Mucosa of rectum (tissue), 2 donors: ENCODE results near the gene ANKRD31.

Source experiments
- H3K27ac ChIP-seq, 2 donors: one replicate each; pipeline ENCODE4 v1.7.0; 2013; ENCODE audit warnings: inconsistent platforms in 2 of 2, low read depth in 2 of 2, low read length in 2 of 2
- H3K27me3 ChIP-seq, 2 donors: one replicate each; pipeline ENCODE4 v1.7.0; 2013; ENCODE audit warnings: low read length in 2 of 2; ENCODE audit not compliant: control insufficient read depth in 2 of 2, insufficient read depth in 2 of 2
- H3K36me3 ChIP-seq, 2 donors: one replicate each; pipeline ENCODE4 v1.7.0; 2013; ENCODE audit warnings: low read length in 2 of 2; ENCODE audit not compliant: control insufficient read depth in 2 of 2, insufficient read depth in 2 of 2
- H3K4me1 ChIP-seq, 2 donors: one replicate each; pipeline ENCODE4 v1.7.0; 2013; ENCODE audit warnings: low read length in 2 of 2, mild to moderate bottlenecking in 1 of 2; ENCODE audit not compliant: control insufficient read depth in 2 of 2, insufficient read depth in 2 of 2
- H3K4me3 ChIP-seq, 2 donors: one replicate each; pipeline ENCODE4 v1.7.0; 2013; ENCODE audit warnings: low read length in 2 of 2
- H3K9ac ChIP-seq, 2 donors: one replicate each; pipeline ENCODE4 v1.7.0; 2013; ENCODE audit warnings: low read length in 2 of 2, low read depth in 1 of 2, mild to moderate bottlenecking in 1 of 2
- H3K9me3 ChIP-seq, 2 donors: one replicate each; pipeline ENCODE4 v1.7.0; 2013; ENCODE audit warnings: low read length in 2 of 2; ENCODE audit not compliant: control insufficient read depth in 2 of 2
- donor health status: healthy.
- donor health status: Normal muscosa, but diverticular disease.

The ANKRD31 gene

DNA sequence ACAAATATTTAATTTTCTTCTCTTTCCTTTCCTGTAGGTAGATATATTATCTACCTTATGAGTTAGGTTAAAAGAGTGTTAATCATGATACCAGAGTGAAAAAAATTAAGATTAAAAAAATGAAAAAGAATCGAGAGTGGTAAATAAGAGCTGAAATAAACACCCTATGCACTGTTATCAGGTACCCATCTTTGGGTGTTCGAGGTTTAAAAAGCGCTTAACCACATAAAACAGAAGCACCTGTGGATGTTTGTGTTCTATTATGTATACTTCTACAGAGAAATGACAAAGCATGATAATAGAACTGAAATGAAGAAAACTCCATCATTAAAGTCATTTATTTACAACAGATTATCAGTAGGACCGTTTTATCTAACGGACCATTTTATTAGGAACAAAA is 158.7 kb downstream of the ANKRD31 start:
- no peaks in the 10 kb centered on the region for H3K4me1 ChIP-seq
- no peak overlapping the region for H3K4me3 ChIP-seq

DNA sequence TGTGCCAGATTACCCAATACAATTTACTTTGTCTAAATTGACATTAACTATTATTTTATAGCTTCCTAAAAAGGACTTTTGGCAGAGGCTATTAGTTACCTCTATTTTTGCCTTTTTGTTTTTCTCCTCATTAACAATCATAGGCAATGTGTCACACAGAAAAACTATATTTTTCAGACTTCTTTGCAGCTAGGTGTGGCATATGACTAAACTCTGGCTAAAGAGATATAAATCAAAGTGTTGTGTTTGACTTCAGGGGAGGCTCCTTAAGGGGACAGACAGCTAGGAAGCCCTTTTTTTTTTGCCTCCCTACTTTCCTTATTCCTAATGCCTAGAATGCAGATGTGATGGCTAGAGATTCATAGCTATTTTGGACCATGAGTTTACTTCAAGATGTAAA is 164.6 kb downstream of the ANKRD31 start:
- H3K27me3 ChIP-seq: no peaks in the 10 kb centered on the region
- no peaks in the 10 kb centered on the region for H3K9me3 ChIP-seq
- no peak overlapping the region for H3K9ac ChIP-seq
- H3K4me1 ChIP-seq: no peaks in the 10 kb centered on the region
- H3K4me3 ChIP-seq: no peak overlapping the region
- no peak overlapping the region for H3K27ac ChIP-seq
- no peaks in the 10 kb centered on the region for H3K36me3 ChIP-seq

More for the DNA sequence above, 158.7 kb downstream of the ANKRD31 start:
- Histone ChIP-seq H3K36me3 (no peaks in the 10 kb centered on the region), H3K9me3 (no peaks in the 10 kb centered on the region), H3K9ac (no peak overlapping the region), H3K27ac (no peak overlapping the region), H3K27me3 (no peaks in the 10 kb centered on the region)

DNA sequence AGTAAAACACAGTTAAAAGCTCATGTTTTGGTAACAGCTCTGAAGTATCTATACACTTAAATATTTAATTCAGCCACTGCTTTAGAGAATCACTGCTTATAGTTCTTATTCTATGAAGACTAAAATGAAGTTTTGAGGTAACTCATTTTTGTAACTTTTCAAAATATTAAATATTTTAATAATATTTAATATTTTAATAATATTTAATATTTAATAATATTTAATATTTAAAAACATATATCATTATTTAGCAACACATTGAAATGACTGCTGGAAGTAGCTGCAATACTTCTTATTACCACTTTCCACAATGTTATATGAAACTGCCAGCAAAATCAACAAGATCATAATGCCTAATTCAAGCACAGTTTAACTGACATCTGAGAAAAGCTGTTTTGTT is 165.6 kb downstream of the ANKRD31 start:
- Histone ChIP-seq H3K4me3 (no peak overlapping the region), H3K36me3 (no peaks in the 10 kb centered on the region), H3K4me1 (no peaks in the 10 kb centered on the region), H3K27me3 (no peaks in the 10 kb centered on the region), H3K9ac (no peak overlapping the region), H3K27ac (no peak overlapping the region), H3K9me3 (no peaks in the 10 kb centered on the region)

DNA sequence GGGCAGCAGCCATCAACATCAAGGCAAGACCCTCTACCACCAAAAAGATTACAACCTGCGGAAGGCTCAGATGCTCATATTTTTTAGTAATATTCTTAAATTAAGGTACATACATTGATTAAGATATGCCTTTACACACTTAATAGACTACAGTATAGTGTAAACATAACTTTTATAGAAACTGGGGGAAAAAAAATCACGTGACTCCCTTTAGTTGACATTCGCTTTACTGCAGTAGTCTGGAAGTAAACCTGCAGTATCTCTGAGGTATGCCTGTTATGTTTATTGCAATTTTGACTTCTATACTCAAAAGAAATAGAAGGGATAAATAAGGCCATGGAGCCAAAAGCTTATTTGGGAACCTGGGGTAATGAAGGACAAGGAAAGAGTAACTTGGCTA is 169.2 kb downstream of the ANKRD31 start:
- no peaks in the 10 kb centered on the region for H3K36me3 ChIP-seq
- no peak overlapping the region for H3K4me3 ChIP-seq
- H3K9me3 ChIP-seq: no peaks in the 10 kb centered on the region
- H3K27ac ChIP-seq: no peak overlapping the region
- no peaks in the 10 kb centered on the region for H3K4me1 ChIP-seq
- no peak overlapping the region for H3K9ac ChIP-seq
- no peaks in the 10 kb centered on the region for H3K27me3 ChIP-seq

DNA sequence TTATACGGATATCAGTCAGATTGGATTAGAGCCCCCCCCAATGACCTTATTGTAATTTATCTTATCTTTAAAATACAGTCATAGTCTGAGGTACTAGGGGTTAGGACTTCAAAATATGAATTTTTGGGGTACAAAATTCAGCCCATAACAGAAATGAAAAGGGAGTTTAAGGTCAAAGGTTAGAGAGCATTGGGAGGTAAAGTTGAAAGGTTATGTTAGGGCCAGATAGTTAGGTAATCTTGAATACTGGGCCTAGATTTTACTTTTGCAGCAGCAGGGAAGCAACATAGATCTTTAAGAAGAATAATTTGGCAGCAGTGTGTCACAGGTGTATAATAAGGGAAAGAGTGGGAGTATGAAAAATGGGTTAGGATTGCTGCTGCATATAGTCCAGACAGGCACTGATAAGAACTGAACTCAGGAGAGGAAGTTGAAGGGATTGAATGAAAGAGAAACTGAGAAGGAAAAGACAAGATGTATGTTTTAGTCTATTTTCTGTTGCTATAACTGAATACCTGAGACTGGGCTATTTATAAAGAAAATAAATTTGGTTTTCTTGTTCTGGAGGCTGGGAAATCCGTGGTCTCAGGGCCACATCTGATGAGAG is 173.7 kb downstream of the ANKRD31 start:
- H3K9ac ChIP-seq: no peak overlapping the region
- H3K27me3 ChIP-seq: no peaks in the 10 kb centered on the region
- H3K4me1 ChIP-seq: no peaks in the 10 kb centered on the region
- H3K9me3 ChIP-seq: no peaks in the 10 kb centered on the region
- H3K27ac ChIP-seq: no peak overlapping the region
- no peaks in the 10 kb centered on the region for H3K36me3 ChIP-seq
- H3K4me3 ChIP-seq: no peak overlapping the region

DNA sequence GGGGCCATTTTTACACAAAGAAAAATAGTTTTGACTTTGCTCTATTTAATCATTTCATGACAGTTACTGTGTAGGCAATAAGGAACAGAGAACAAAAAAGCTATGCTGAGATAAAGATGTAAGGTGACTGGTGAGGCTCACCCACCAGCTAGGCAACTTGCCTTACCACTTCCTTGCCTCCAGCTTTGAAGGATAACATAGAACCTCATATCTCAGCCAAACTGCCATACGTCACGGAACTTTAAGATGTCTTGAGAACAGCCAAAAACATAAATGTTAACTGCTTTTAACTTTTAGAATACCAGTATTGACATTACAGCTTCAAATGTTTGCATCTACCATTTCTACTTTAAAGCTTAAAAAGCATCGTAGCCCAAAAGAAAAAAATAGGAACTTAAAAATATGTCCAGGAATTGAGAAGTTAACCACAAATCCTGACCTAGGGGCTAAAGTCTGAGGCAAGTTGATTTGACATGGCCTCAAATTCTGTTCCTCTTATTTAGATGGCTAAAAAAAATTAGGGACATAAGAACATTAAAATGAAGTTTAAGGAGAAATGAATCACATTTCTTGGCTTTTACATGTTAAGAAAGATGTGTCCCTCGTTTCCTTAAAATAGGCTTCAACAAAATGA is 176.6 kb downstream of the ANKRD31 start:
- H3K9me3 ChIP-seq: no peaks in the 10 kb centered on the region
- no peaks in the 10 kb centered on the region for H3K36me3 ChIP-seq
- no peak overlapping the region for H3K9ac ChIP-seq
- H3K27ac ChIP-seq: no peak overlapping the region
- no peak overlapping the region for H3K4me3 ChIP-seq
- no peaks in the 10 kb centered on the region for H3K4me1 ChIP-seq
- no peaks in the 10 kb centered on the region for H3K27me3 ChIP-seq

DNA sequence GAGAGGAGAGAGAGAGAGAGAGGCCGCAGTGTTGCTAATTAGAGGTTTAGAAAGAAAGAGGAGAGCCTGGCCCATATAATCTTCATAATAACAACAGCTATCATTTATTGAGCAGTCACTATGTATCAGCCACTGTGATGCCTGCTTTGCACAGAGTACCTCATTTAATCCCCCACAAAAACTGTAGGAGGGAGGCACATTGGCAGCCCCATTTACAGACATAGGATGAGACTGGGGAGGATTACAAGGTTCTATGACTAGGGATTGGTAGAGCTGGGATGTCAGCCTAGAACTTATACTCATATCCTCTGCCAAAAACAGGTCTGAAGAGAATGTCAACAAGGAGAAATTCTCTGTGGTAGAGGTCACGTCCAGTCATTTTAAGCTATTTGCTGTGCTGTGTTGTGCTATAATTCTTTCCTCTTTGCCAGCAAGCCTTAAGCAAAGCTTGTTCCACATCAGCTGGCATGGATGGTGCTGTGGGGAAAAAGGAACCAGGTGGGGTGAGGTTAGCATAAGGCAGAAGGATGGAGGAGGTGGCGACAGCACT is 177.6 kb downstream of the ANKRD31 start:
- peaks cover 3 to 6% of the 10 kb centered on the region in 2 donors for H3K4me1 ChIP-seq
- H3K27me3 ChIP-seq: no peaks in the 10 kb centered on the region
- peak overlapping the region in 1 of 2 donors; percentile 13 for H3K27ac ChIP-seq
- H3K9me3 ChIP-seq: no peaks in the 10 kb centered on the region
- no peak overlapping the region for H3K4me3 ChIP-seq
- H3K36me3 ChIP-seq: no peaks in the 10 kb centered on the region
- H3K9ac ChIP-seq: no peak overlapping the region

DNA sequence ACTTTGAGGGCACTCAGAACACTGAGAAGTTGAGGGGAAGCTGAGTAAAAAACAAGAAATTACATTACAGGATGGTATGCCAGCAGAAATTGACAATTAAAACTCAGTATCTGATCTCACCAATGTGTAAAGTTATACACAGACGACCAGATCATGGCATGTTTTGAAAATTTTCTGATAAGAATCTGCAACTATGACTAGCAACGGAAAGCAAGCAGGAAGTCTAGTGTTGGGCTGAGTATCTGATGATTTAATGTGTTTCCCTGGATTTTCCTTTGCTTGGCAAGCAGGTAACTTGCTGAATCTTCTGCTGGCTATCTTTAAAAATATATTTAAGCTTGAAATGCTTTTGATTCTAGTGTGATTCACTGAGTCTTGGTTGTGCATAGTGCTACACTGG is 179.1 kb downstream of the ANKRD31 start:
- Histone ChIP-seq H3K27ac (no peak overlapping the region), H3K27me3 (no peaks in the 10 kb centered on the region), H3K9me3 (no peaks in the 10 kb centered on the region), H3K4me1 (peaks cover 3 to 8% of the 10 kb centered on the region in 2 donors), H3K36me3 (no peaks in the 10 kb centered on the region), H3K4me3 (no peak overlapping the region), H3K9ac (no peak overlapping the region)

DNA sequence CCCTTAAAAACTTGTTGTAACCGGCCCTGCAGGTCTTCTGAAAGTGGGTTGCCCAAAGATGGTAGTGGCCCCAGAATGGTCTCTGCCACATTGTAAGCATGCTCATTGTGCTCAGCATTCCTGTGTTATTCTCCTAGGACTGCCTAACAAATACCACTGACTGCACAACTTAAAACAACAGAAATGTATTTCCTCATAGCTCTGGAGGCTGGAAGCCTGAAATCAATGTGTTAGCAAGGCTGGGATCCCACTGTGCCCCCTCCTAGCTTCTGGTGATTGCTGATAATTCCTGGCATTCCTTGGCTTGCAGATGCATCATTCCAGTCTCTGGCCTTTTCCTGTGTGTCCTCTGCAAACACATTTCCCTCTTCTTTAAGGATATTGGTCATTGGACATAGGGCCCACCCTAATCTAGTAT is 180.9 kb downstream of the ANKRD31 start:
- no peak overlapping the region for H3K9ac ChIP-seq
- no peak overlapping the region for H3K4me3 ChIP-seq
- H3K27ac ChIP-seq: no peak overlapping the region
- no peaks in the 10 kb centered on the region for H3K9me3 ChIP-seq
- no peaks in the 10 kb centered on the region for H3K27me3 ChIP-seq
- peaks cover 16 to 24% of the 10 kb centered on the region in 2 donors for H3K4me1 ChIP-seq
- H3K36me3 ChIP-seq: no peaks in the 10 kb centered on the region

DNA sequence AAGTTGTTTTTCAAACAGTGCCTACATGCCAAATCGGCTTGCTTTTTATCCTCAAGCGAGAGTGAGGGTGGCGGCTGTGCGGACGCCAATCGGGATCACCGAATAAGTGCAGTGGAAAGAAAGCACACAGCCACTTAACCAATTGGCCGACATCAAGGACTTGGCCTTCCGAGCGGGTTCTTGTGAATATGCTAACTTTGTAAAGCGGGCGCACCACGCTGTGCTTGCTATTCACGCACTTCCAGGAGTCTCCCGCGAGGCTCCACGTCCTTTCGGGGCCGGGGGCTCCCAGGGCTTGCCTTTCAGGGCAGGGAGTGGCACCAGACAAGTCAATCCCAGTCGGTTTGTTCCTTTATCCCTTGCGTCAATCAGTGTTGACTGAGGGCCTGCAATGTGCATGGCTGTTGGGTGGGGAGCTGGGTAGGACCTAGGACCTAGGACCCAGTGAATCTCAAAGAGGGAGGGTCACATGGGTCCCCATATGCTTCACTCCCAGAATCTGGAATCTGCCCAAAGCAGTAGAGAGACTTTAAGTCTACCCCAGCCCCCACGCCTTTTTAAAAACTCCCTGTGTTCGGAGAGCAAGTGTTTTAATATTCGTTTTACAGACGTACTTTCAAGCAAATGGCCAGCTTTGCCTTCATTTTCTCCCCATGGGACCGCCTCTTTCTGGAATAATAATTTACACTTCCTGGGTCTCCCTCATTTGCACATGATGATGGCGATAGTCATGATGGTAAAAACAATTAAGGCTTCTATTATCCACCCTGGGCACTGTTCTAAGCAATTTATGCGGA is 182.3 kb downstream of the ANKRD31 start:
- H3K27ac ChIP-seq: peak overlapping the region; percentile 75 to 77
- H3K4me3 ChIP-seq: peak overlapping the region; percentile 70 to 82
- peak overlapping the region; percentile 72 to 73 for H3K9ac ChIP-seq
- no peaks in the 10 kb centered on the region for H3K27me3 ChIP-seq
- H3K9me3 ChIP-seq: no peaks in the 10 kb centered on the region
- peaks cover 29 to 35% of the 10 kb centered on the region in 2 donors for H3K4me1 ChIP-seq
- no peaks in the 10 kb centered on the region for H3K36me3 ChIP-seq
